Transverse colon (tissue), 4 donors: ENCODE results near the gene CPSF4L. TPM values are rescaled to one million over a fixed set of nuclear protein-coding genes. Genes with fewer than 3 reads are reported as not detected.

Experiments used
- DNase-seq: peaks from one replicate; pipeline ENCODE4 v3.0.0-alpha.2; 2019
- H3K27ac ChIP-seq, 4 donors: fragments of 200-600 bp; sonication (generic); 2 replicates each; pipeline ENCODE4 v1.5.1; 2016 to 2018; ENCODE audit warnings: inconsistent platforms in 4 of 4
- H3K27me3 ChIP-seq: fragments of 200-600 bp; sonication (generic); 2 replicates; pipeline ENCODE4 v1.5.1; 2017; ENCODE audit warnings: inconsistent platforms
- H3K36me3 ChIP-seq, 4 donors: fragments of 200-600 bp; sonication (generic); 2 replicates each; pipeline ENCODE4 v1.5.1; 2017 to 2019; ENCODE audit warnings: inconsistent platforms in 4 of 4
- H3K4me1 ChIP-seq, 4 donors: fragments of 200-600 bp; sonication (generic); 2 replicates each; pipeline ENCODE4 v1.5.1; 2017 to 2020; ENCODE audit warnings: inconsistent platforms in 4 of 4
- H3K4me3 ChIP-seq, 4 donors: fragments of 200-600 bp; sonication (generic); 1 replicate in 1 of 4; 2 replicates in 3 of 4; pipeline versions ENCODE4 v1.5.1 to v1.6.1; 2017 to 2019; ENCODE audit warnings: inconsistent platforms in 4 of 4
- H3K9me3 ChIP-seq, 2 donors: fragments of 200-600 bp; sonication (generic); 2 replicates each; pipeline ENCODE4 v1.5.1; 2017 to 2019; ENCODE audit warnings: inconsistent platforms in 2 of 2
- EP300 ChIP-seq: sonication (generic); formaldehyde crosslinking; IDR thresholded peaks from one replicate; pipeline ENCODE4 v1.6.1; 2017; ENCODE audit warnings: antibody characterized with exemption, low read depth
- POLR2A ChIP-seq: fragments of 450-650 bp; IDR thresholded peaks from one replicate; pipeline ENCODE4 v1.6.1; 2016; ENCODE audit warnings: antibody characterized with exemption, mild to moderate bottlenecking, moderate library complexity
- POLR2AphosphoS5 ChIP-seq, 3 donors: sonication (generic); formaldehyde crosslinking; IDR thresholded peaks; one replicate each; pipeline ENCODE4 v1.6.1; 2016; ENCODE audit warnings: antibody characterized with exemption in 3 of 3
- WGBS, 2 donors: methylation state at CpG; one replicate each; pipeline ENCODE4 v1.1.5; 2018; ENCODE audit warnings: low coverage in 1 of 2; 5-methylcytosine and 5-hydroxymethylcytosine counted together
- in situ Hi-C, 4 donors: fragments of 200-750 bp; cut with MboI; loops; one replicate each; pipeline versions ENCODE4 v1.15.0 to v1.15.1; 2017; ENCODE audit warnings: low sequenced_read_pairs in 3 of 4, low pct_ligation_motif_present in 1 of 4, low pct_unique_long_range_greater_than_20kb in 1 of 4
- intact Hi-C: fragments of 100-400 bp; cut with DNase I; formaldehyde crosslinking; loops from one replicate; pipeline ENCODE4 v1.15.1; 2023; ENCODE audit warnings: low total_unique reads
- total RNA-seq, 4 donors: library from RNA; depleted of rRNA; stranded (reverse); fragments of >200 nt; gene quantifications; one replicate each; pipeline ENCODE4 v1.1.0, GENCODE V29; 2016
- TF ChIP-seq, protein P1 (sequence below), 5 experiments: fragments of 200-600 bp in 3 of 5; fragments of 450-650 bp in 2 of 5; sonication (generic) in 3 of 5; IDR thresholded peaks; 1 replicate in 2 of 5; 2 replicates in 3 of 5; pipeline ENCODE4 v1.5.1; 2016 to 2017; ENCODE audit warnings: antibody characterized with exemption in 5 of 5, inconsistent platforms in 3 of 5, mild to moderate bottlenecking in 2 of 5, moderate library complexity in 1 of 5

Gene CPSF4L
- total RNA-seq, 4 donors from 2014 or later = not detected

DNA sequence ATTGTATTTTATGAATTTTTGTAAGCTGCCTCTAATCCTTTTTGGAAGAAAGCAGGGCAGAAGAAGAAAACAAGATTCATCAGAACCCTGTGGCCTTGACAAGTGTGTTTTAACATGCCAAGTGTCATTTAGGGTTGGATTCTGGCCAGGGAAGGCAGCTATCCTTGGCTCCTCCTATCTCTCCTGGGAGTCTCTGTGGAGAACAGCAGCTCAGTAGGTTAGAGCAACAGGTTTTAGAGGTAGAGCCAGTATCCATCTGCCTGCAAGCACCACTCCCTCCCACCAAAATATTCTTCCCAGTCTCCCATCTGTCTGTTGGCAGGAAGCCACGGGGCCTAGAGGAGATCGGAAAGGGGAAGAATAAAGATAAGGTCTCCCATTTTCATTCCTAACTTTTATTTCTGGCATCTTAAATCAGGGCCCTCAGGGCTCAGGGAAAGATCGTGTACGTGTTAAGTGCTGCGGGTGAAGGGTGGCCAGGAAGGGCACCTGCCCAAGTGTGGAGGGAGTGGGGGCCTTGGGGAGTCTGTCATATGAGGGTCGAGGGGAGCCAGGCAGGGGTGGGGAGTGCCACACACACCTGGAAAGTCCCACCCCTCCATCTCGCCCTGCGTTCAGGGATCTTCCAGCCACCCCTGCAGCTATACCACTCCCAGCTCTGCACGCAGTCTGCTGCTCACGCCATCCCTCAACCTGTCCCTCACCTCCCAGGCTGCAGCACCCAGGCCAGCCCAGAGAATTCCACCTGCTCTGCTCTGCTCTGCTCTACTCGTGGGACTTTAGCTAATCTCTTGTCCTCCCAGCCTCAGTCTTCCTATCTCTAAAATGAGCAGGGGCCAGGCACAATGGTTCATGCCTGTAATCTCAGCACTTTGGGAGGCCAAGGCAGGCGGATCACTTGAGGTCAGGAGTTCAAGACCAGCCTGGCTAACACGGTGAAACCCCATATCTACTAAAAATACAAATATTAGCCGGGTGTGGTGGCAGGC, 17.1 kb upstream of the CPSF4L start:
- peak in 2 of 3 donors; percentile 10 to 41 for TF ChIP-seq POLR2AphosphoS5 (IDR thresholded peaks at IDR 0.05)
- no peak for TF ChIP-seq EP300
- Histone ChIP-seq H3K4me1 (peaks cover 24 to 37% (median 28%) of the 10 kb centered on the region in 4 donors), H3K36me3 (peaks cover 0 to 1% (median 0%) of the 10 kb centered on the region in 4 donors), H3K4me3 (no peak overlapping the region), H3K27ac (peak overlapping the region; percentile 57 to 81 (median 67)), H3K27me3 (no peaks in the 10 kb centered on the region), H3K9me3 (no peaks in the 10 kb centered on the region)
- in situ Hi-C loops = no loop called here
- peak; percentile 65 for DNase-seq
- 7 to 46% methylated on average over 2 to 14 of the region's 14 CpGs for WGBS, 2 donors
- intact Hi-C loops = no loop called here

DNA sequence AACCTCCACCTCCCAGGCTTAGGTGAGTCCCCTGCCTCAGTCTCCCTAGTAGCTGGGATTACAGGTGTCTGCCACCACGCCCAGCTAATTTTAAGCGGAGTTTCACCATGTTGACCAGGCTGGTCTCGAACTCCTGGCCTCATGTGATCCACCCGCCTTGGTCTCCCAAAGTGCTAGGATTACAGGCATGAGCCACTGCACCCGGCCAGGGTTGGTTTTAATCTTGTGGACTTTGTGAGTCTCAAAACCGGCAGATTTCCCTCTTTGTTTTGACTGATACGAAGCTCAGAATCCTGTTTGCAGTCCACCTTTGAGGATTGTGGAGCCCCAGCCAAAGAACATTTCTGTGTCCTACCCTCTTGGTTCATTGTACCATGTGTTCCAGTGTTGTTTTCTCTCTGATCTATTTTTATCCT, 16.4 kb upstream of the CPSF4L start:
- Histone ChIP-seq H3K4me1 (peaks cover 20 to 31% (median 25%) of the 10 kb centered on the region in 4 donors), H3K4me3 (no peak overlapping the region), H3K36me3 (no peaks in the 10 kb centered on the region), H3K27ac (peak overlapping the region; percentile 57 to 81 (median 67)), H3K27me3 (no peaks in the 10 kb centered on the region), H3K9me3 (no peaks in the 10 kb centered on the region)
- intact Hi-C loops (no loop called here), in situ Hi-C loops (no loop called here)
- DNase-seq = no peak
- 23 to 31% methylated on average over 2 to 7 of the region's 7 CpGs for WGBS, 2 donors
- no peak for TF ChIP-seq EP300
- TF ChIP-seq POLR2AphosphoS5 (IDR thresholded peaks at IDR 0.05) = no peak
- TF ChIP-seq, protein P1, sequence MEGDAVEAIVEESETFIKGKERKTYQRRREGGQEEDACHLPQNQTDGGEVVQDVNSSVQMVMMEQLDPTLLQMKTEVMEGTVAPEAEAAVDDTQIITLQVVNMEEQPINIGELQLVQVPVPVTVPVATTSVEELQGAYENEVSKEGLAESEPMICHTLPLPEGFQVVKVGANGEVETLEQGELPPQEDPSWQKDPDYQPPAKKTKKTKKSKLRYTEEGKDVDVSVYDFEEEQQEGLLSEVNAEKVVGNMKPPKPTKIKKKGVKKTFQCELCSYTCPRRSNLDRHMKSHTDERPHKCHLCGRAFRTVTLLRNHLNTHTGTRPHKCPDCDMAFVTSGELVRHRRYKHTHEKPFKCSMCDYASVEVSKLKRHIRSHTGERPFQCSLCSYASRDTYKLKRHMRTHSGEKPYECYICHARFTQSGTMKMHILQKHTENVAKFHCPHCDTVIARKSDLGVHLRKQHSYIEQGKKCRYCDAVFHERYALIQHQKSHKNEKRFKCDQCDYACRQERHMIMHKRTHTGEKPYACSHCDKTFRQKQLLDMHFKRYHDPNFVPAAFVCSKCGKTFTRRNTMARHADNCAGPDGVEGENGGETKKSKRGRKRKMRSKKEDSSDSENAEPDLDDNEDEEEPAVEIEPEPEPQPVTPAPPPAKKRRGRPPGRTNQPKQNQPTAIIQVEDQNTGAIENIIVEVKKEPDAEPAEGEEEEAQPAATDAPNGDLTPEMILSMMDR (IDR thresholded peaks at IDR 0.05) = no peak
- no peak for TF ChIP-seq POLR2A

DNA sequence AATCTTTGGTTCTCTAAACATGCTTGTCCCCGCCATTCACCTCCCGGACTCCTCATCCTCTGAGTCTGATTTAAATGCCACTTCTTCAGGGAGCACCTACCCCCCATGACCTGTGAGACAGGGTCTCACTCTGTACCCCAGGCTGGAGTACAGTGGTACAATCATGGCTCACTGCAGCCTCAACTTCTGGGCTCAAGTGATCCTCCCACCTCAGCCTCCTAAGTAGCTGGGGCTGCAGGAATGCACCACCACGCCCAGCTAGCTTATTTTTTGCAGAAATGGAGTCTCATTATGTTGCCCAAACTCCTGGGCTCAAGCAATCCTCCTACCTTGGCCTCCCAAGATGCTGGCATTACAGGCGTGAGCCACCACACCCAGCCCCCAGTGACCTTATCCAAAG, 12.8 kb upstream of the CPSF4L start:
- intact Hi-C loops (no loop called here), in situ Hi-C loops (no loop called here)
- Histone ChIP-seq H3K9me3 (no peaks in the 10 kb centered on the region), H3K4me3 (no peak overlapping the region), H3K4me1 (peaks cover 16 to 20% (median 19%) of the 10 kb centered on the region in 4 donors), H3K36me3 (no peaks in the 10 kb centered on the region), H3K27me3 (no peaks in the 10 kb centered on the region), H3K27ac (no peak overlapping the region)
- no peak for TF ChIP-seq EP300
- 91% methylated on average over 4 of the region's 4 CpGs; no CpG with 5 or more reads in 1 of the 2 donors for WGBS, 2 donors
- no peak for DNase-seq

DNA sequence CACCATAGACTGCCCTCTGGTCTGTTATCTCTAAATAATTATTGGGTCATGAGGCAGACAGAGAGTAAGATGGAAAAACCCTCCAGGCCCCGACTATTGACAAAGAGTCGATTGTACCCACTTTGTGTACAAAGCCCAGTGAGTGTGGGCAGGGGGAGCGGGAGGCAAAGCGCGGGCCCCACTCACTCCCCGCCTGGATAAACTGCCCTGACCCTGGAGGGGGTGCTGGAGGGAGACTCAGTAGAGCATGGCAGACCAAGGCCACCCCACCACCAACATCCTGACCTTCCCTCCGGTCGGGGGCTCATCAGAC, 11.2 kb upstream of the CPSF4L start:
- no peak for TF ChIP-seq POLR2A
- TF ChIP-seq EP300 = no peak
- no peak for TF ChIP-seq POLR2AphosphoS5 (IDR thresholded peaks at IDR 0.05)
- TF ChIP-seq, protein P1 (IDR thresholded peaks at IDR 0.05) = no peak
- Histone ChIP-seq H3K36me3 (no peaks in the 10 kb centered on the region), H3K4me1 (peaks cover 2 to 4% (median 3%) of the 10 kb centered on the region in 4 donors), H3K4me3 (no peak overlapping the region), H3K27me3 (no peaks in the 10 kb centered on the region), H3K9me3 (no peaks in the 10 kb centered on the region), H3K27ac (no peak overlapping the region)
- DNase-seq = no peak
- WGBS, 2 donors = 69 to 76% methylated on average over 3 to 8 of the region's 8 CpGs
- in situ Hi-C loops (no loop called here), intact Hi-C loops (no loop called here)

DNA sequence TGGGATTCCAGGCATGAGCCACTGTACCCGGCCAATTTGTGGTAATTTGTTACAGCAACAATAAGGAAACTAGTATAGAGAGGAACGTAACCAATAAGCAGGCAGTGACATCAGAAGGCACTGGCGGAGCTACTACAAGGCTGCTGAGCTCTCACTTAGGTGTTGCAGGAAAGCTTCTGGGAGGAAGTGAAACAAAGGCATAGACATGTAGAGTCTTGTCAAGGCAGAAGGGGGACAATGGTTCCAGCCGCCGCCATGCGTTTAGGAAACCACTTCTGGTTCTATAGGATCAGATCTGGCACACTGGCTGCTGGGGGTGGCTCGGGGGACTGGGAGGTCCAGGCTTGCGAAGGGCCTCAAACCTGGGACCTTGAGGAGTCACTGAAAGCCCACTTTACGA, 9.4 kb upstream of the CPSF4L start:
- Histone ChIP-seq H3K4me3 (no peak overlapping the region), H3K36me3 (no peaks in the 10 kb centered on the region), H3K27me3 (no peaks in the 10 kb centered on the region), H3K27ac (no peak overlapping the region), H3K9me3 (no peaks in the 10 kb centered on the region), H3K4me1 (no peaks in the 10 kb centered on the region)
- in situ Hi-C loops = no loop called here
- intact Hi-C loops = no loop called here
- TF ChIP-seq POLR2AphosphoS5 (IDR thresholded peaks at IDR 0.05) = no peak
- no peak for TF ChIP-seq POLR2A
- no peak for TF ChIP-seq EP300
- TF ChIP-seq, protein P1 (IDR thresholded peaks at IDR 0.05) = no peak
- WGBS, 2 donors = 73 to 100% methylated on average over 3 to 9 of the region's 9 CpGs
- DNase-seq = peak; percentile 50
